ENCODE data around the gene CNIH2.
A peak's percentile ranks its signal among the peaks of the same experiment; 100 is the strongest.
"Not testable (repeated sequence)": the region's sequence is repeated elsewhere in the genome, so short reads cannot be mapped to it uniquely, and the experiment has no call there.

The CNIH2 gene

DNA sequence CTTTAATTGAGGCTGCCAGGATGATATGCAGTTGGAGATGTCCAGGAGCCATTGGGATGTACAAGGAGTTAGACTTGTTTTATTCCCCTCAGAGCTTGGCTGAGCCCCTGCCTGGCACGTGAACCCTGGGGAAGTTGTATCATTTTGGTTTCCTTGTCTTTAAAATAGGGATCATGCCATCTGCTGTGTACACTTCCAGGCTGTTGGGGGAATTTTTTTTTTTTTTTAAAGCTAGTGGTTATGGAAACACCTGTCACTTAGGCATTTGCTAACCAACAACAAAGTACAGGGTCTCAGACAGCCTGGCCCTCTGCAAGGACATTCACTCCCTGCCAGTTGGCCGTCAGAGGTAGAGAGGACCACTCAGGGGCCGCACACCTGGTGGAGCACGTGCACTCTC lies 18.0 kb upstream of the CNIH2 start:
- no peak for DNase-seq

DNA sequence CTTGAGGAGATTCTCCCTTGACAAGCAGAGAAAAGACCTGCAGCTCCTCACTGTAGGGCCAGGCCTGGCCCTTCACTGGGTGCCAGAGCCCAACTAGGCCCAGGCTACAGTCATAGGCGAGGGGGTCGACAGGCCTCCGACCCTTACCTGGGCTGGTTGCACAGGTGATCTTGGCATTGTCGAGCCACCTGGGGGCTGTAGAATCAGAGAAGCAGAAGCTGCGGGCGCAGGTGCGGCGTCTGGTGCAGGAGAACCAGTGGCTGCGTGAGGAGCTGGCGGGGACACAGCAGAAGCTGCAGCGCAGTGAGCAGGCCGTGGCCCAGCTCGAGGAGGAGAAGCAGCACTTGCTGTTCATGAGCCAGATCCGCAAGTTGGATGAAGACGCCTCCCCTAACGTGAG lies 16.4 kb upstream of the CNIH2 start:
- DNase-seq = no peak

DNA sequence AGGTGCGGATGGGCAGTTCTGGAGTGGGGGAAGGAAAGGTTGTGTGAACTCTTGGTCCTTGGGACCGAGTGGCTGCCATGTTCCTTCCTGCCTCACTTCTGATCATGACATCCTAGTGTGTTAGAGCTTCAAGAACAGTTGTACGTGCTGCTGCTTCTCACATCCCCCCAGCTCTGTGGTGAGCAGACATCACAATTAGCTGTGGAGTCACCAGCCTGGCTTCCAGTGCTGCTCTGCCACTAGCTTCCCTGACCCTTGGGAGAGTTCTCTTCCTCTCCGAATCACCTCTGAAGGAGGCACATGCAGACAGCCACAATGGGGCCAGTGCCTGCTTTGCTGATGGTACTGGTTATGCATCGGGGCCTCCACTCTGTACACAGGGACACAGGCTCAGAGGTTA lies 15.8 kb upstream of the CNIH2 start:
- DNase-seq = no peak

DNA sequence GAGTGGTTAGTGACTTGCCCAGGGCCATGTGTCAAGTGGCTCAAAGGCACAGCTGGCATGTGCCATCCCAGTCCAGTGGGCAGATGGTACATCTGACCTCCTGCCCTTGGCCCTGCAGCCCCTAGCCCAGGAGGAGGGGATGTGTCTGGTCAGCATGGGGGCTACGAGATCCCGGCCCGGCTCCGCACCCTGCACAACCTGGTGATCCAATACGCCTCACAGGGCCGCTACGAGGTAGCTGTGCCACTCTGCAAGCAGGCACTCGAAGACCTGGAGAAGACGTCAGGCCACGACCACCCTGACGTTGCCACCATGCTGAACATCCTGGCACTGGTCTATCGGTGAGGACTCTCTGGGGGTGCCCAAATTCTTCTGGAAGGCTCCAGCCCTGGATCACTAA lies 15.3 kb upstream of the CNIH2 start:
- no peak for DNase-seq

DNA sequence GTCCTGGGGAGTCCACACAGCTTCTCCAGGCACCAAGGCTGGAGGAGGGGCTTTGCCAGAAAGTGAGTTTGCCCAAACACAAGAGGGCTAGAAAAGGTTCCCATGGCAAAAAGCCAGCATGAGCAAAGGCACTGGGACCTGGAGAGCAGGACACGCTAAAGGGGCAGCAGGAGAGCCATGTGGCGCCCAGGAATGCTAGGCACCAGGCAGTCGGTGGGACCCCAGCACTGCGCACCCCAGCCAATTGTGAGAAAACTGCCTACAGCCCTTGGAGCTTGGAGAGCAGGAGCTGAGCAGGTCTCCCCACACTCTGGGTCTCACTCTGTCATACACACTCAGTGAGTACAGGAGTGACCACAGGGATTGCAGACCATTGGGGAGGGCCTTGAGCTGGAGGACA lies 14.7 kb upstream of the CNIH2 start:
- DNase-seq = no peak

DNA sequence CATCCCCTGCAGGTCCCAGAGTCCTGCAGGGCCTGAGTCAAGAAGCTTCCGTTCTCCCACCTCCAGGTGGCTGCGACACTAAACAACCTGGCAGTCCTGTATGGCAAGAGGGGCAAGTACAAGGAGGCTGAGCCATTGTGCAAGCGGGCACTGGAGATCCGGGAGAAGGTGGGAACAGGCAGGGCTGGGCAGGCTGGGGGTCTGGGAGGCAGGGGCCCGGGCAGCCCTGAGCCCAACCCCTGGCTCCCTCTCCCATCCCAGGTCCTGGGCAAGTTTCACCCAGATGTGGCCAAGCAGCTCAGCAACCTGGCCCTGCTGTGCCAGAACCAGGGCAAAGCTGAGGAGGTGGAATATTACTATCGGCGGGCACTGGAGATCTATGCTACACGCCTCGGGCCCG lies 14.2 kb upstream of the CNIH2 start:
- no peak for DNase-seq

DNA sequence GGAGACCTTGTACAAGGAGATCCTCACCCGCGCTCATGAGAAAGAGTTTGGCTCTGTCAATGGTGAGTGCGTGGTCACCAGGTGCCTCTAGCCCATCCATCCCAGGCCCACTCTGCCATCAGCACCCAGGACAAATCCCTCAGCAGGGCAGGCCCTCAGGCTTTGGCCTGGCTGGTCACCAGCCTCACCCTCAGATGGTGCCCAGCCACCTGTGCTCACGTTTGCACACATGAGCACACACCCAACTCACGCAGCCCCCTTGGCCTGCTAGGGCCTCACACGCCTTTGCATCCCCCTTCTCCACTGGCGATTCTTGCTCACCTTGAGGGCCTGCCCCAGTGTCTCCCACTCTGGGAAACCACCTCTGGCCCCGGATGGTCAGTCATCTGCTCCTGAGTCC lies 13.6 kb upstream of the CNIH2 start:
- no peak for DNase-seq

DNA sequence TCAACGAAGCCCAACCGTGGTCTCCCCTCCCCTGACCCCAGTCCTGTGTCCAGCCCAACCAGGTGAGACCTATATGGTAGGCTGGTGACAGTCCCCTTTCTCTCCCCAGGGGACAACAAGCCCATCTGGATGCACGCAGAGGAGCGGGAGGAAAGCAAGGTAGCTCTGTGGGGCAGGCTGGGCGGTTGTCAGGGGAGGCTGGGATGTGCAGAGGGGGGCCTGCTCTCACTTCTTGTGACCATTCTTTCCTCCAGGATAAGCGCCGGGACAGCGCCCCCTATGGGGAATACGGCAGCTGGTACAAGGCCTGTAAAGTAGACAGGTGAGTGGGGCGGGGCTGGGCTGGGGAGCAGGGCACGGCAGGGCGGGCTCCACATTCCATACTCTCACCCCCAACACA lies 13.1 kb upstream of the CNIH2 start:
- no peak for DNase-seq

DNA sequence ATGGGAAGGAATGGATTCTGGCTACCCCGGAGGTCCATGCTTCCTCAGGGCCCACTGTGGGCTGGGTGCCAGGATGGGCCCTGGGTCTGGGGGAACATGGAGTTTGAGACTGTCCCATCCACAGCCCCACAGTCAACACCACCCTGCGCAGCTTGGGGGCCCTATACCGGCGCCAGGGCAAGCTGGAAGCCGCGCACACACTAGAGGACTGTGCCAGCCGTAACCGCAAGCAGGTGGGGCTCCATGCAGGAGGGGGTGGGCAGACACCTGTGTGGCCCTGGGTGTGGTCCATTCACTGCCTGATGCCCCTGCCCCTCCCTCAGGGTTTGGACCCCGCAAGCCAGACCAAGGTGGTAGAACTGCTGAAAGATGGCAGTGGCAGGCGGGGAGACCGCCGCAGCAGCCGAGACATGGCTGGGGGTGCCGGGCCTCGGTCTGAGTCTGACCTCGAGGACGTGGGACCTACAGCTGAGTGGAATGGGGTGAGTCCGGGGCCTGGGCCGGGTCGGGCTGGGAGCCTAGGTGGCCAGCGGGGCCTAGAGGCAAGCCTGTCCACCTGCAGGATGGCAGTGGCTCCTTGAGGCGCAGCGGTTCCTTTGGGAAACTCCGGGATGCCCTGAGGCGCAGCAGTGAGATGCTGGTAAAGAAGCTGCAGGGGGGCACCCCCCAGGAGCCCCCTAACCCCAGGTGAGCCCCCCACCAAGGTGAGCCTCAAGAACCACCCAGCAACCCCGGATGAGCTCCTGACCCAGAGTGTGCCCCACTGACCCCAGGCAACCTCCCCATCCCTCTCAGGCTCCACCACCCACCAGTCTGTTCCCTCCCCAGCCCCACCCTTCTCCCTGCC lies 12.2 kb upstream of the CNIH2 start:
- DNase-seq = no peak

DNA sequence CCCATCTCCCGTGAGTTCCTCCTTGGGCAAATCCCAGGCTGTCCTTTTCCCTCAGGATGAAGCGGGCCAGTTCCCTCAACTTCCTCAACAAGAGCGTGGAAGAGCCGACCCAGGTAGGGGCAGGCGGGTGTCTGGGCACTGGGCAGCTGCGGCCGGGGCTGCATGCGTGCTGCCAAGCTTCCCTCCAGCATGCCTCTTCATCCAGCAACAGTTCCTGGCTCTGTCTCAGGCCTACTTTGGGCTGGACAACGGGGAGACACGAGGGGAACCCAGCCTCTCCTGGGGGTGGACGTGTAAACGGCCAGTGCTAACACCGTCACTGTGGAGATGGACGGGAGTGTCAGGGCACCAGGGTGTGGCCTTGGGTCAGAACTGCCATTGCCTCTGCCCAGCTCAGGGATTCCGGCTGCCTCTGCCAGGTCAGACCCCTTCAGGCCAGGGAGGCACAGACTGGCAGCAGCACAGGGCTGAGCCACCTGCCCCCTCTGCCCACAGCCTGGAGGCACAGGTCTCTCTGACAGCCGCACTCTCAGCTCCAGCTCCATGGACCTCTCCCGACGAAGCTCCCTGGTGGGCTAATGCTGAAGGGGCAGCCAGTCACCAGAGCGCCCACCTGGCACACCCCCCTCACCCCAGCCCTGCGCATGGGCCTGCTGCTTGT lies 11.5 kb upstream of the CNIH2 start:
- no peak for DNase-seq

DNA sequence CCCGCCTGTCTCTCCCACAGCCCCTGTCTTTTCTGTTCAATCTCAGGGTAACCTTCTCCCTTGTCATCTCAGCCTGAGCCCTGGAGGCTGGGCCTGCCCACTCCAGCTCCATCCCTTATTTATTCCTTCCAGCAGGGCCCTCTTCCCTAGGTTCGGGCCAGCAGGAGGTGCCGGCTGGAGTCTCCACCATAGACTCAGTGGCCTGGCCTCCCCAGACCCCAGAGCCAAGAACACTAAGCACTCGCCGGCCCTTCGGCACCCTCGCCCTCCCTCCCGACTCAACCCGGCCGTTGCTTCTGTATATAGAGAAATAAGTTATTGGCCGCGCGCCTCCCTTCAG lies 11.0 kb upstream of the CNIH2 start:
- DNase-seq = no peak

DNA sequence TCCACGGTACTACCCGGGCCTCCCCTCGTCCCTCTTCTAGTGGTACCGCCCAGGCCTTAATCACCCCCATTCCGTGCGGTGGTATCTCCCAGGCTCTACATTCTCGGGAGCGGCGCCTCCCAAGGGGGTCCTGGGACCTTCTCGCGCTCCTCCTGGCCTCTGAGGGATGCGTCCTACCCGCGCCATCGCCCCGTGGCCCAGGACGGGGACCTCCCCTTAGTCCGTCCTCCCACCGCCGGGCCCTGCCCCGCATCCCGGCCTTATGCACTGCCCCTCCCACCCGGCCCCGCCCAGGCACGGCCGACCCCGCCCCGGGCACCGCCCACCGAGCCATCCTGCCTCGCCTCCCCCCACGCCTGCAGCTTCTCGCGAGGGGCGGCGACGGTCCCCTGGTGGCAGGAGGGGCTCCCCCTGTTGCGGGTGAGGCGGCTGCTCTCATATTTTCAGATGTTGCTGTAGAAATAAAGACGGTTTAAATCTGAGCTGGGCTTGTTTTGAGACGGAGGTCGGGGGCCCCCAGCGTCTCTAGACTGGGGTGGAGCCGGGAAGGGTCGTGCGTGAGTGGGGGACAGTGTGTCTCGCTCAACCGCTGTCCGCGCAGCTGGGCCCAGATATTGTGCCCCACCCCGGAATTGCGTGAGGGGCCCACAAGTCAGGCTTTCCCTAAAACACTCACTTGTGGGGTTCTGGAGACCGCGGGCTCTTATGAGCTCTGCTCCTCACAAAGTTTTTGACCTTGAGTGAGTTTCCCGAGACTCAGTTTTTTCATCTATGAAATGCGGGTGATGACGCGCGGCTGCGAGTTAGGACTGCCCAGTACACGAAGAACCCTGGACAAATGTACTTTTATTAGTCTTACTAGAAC lies 10.4 kb upstream of the CNIH2 start:
- no peak for DNase-seq

DNA sequence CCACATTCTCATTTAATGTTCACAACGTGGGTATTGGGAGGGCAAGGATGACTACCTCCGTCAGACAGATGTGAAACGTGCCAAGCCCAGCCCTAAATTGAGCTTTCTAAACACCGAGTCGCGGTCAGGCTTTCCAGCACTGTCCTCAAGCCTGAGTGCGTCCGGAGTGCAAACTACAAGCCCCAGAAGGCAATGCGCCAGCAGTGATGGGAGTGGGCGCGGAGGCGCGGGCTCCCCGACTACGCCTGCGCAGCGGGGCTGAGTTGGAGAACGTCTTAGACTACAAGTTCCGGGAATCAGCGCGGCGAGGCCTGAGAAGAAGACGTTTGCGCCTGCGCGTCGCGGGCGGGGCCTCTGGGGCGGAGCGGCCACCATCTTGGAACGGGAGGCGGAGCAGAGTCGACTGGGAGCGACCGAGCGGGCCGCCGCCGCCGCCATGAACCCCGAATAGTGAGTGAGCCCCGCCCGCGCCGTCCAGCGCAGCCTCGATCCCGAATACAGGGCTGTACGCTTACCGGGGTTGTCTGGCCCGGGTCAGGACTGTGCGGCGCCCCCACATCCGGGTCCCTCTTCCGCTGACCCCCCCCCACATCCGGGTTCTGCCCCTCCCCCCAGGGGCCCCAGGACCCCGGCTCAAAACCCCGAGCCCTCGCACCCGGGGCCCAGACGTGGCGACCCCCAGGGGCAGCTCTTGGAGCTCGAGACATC lies 9.6 kb upstream of the CNIH2 start, which contains the start of gene RAB1B:
Gene RAB1B (plus strand): TSS at position 396 of the 708 bp plus-strand sequence. CDS start 41 bp downstream, at position 437.
- peak; percentile 99 for DNase-seq

DNA sequence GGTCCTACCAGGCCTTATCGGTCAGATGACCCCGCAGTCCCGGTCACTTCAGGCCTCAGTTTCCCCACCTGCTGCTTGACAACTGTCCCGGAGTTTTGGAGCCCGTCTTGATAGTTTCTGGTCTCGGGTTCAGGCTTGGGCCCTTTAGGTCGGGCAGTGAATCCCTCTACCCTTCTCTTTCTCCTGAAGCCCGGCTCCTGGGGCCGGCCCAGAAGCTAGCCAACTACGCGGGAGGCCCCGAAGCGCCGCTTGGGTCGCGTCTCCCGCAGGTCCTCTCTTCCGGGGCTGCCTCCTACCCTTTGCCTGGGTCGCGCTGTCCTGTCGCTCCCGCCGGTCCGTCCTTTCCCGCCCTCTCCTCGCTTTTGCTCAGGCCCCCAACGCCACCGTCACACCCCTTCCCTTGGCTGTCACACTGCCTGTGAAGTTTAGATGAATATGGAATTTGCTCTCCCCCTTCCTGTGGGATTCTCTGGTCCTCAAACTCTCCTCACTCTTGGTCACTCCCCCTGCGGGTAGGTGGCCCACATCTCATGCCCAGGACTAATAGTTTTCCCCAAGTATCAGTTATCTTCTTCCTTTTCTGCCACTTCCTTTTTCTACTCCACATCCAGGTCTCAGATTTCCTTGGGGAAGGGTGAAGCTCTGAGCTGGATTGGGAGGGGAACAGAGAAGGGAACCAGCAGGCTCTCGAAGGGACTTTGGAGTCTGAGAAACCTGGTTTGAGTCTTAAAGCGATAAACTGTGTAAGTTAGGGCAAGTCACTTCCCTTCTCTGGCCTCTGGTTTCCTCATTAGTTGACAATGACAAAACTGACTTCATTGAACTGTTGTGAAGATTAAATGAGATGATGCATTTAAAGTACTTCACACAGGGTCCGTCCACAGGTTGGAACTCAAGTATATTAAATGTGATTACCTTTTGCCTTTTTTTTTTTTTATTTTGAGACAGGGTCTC lies 8.7 kb upstream of the CNIH2 start:
- no peak for DNase-seq

DNA sequence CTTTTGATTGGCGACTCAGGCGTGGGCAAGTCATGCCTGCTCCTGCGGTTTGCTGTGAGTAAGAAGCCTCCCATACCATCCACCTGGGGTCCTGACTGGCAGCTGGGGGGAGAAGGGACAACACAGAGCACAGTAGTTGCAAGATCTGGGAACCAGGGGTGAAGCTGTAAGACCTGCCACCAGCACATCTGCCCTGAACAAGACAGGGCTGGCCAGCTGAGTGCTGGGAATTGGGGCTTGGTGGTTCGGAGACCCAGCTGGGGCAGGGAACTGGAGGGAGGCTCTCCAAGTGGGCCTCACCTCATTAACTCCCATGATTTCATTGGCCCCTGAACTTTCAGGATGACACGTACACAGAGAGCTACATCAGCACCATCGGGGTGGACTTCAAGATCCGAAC lies 6.2 kb upstream of the CNIH2 start:
- DNase-seq = no peak

DNA sequence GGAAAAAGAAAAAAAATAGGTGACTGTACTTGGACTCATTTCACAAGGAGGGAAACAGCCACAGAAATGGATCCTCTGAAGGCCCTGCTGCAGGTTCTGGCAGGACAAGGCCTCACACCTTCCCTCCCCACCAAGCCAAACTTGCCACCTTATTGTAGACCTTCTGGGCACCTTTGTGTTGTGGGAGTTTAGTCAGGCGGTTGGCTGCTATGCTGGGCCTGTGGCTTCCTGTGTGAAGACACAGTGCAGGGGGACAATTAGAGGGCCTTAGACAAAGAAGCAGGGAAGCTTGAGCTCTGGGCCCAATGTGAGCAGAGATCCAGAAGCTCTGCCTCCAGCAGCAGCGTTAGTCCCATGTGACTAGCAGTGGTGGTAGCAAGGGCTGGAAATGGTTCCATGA lies 5.4 kb upstream of the CNIH2 start:
- peak; percentile 78 for DNase-seq

DNA sequence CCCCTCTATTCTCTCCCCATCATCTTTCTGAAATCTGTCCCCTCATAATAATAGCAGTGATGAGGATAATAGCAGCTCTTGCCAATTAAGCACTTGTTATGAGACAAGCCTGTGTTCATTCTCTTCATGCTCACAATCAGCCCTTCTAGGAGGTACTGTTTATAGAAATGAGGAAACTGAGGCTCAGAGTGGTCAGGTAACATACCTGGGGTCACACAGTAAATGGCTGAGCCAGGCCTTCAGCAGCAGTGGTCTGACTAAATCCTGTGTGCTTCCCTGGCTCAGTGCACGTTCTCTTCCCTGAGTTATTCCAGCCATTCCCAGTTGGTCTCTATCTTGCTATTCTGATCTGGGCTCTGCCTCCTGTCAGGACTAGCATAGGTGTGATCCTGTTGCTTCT lies 3.8 kb upstream of the CNIH2 start:
- DNase-seq = no peak

DNA sequence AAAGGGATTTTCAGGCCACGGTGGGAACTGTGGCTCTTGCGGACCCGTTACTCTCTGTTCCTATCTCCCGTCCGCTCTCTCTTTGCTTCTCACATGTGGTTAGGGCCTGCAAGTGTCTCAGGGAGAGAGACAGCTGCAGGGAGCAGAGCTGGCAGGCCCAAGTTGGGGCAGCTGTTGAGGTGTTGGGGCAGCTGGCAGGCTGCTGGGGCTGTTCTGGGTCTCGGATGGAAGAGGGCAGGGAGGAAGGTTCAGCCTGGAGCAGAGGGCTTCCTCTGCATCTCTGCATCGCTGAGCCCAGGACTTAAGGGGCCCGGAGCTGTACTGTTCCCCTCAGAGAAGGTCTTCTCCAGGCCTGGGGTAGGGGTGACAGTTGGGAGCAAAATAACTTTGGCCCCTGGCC lies 2.6 kb upstream of the CNIH2 start:
- no peak for DNase-seq

DNA sequence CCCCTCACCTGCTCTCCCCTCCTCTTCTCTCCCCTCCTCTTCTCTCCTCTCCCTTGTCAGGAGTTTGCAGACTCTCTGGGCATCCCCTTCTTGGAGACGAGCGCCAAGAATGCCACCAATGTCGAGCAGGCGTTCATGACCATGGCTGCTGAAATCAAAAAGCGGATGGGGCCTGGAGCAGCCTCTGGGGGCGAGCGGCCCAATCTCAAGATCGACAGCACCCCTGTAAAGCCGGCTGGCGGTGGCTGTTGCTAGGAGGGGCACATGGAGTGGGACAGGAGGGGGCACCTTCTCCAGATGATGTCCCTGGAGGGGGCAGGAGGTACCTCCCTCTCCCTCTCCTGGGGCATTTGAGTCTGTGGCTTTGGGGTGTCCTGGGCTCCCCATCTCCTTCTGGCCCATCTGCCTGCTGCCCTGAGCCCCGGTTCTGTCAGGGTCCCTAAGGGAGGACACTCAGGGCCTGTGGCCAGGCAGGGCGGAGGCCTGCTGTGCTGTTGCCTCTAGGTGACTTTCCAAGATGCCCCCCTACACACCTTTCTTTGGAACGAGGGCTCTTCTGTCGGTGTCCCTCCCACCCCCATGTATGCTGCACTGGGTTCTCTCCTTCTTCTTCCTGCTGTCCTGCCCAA lies 1.9 kb upstream of the CNIH2 start:
- DNase-seq = no peak

DNA sequence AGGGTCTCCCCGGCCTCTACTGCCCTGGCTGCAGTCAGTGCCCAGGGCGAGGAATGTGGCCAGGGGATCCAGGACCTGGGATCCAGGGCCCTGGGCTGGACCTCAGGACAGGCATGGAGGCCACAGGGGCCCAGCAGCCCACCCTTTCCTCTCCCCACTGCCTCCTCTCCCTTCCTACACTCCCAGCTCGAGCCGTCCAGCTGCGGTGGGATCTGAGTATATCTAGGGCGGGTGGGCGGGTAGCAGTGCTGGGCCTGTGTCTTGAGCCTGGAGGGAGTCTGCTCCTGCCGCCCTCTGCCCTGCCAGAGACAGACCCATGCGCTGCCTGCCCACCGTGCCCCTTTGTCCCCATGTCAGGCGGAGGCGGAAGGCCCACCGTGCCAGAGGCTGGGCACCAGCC lies 1.4 kb upstream of the CNIH2 start:
- not testable (repeated sequence) for DNase-seq

DNA sequence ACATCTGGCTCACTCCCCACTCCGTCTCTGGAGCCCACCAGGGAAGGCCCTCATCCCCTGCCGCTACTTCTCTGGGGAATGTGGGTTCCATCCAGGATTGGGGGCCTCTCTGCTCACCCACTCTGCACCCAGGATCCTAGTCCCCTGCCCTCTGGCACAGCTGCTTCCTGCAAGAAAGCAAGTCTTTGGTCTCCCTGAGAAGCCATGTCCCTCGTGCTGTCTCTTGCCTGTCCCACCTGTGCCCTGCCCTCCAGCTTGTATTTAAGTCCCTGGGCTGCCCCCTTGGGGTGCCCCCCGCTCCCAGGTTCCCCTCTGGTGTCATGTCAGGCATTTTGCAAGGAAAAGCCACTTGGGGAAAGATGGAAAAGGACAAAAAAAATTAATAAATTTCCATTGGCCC lies 911 bp upstream of the CNIH2 start:
- not testable (repeated sequence) for DNase-seq

Measured in NK-92 treated with Interleukin-12 subunit alpha and Interleukin-12 subunit beta, amount 100 ng/mL, for 24 hours (cell line).